GM20000 (cell line): Measurements from ENCODE around the gene ANKRD11.
A peak's percentile ranks its signal among the peaks of the same experiment; 100 is the strongest.

ENCODE experiments used
- DNase-seq: peaks from one replicate; pipeline ENCODE4 v3.0.0; 2012; ENCODE audit warnings: low spot score
- TF ChIP-seq, protein P1 (sequence below): IDR thresholded peaks from 2 replicates; pipeline ENCODE4 v1.5.1; 2012; ENCODE audit warnings: mild to moderate bottlenecking, control low read depth; ENCODE audit errors: extremely low read depth, missing control alignments

Gene ANKRD11

GRCh38 chr16:89493776-89494175 is 3.4 kb upstream of the ANKRD11 start:
- TF ChIP-seq, protein P1, sequence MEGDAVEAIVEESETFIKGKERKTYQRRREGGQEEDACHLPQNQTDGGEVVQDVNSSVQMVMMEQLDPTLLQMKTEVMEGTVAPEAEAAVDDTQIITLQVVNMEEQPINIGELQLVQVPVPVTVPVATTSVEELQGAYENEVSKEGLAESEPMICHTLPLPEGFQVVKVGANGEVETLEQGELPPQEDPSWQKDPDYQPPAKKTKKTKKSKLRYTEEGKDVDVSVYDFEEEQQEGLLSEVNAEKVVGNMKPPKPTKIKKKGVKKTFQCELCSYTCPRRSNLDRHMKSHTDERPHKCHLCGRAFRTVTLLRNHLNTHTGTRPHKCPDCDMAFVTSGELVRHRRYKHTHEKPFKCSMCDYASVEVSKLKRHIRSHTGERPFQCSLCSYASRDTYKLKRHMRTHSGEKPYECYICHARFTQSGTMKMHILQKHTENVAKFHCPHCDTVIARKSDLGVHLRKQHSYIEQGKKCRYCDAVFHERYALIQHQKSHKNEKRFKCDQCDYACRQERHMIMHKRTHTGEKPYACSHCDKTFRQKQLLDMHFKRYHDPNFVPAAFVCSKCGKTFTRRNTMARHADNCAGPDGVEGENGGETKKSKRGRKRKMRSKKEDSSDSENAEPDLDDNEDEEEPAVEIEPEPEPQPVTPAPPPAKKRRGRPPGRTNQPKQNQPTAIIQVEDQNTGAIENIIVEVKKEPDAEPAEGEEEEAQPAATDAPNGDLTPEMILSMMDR: no peak
- DNase-seq: no peak

GRCh38 chr16:89491974-89492687 is 1.8 kb upstream of the ANKRD11 start:
- no peak for DNase-seq
- TF ChIP-seq, protein P1: no peak

- TF ChIP-seq, protein P1: no peak
- no peak for DNase-seq
Measured at GRCh38 chr16:89491238-89491869, 993 bp upstream of the ANKRD11 start.

DNA sequence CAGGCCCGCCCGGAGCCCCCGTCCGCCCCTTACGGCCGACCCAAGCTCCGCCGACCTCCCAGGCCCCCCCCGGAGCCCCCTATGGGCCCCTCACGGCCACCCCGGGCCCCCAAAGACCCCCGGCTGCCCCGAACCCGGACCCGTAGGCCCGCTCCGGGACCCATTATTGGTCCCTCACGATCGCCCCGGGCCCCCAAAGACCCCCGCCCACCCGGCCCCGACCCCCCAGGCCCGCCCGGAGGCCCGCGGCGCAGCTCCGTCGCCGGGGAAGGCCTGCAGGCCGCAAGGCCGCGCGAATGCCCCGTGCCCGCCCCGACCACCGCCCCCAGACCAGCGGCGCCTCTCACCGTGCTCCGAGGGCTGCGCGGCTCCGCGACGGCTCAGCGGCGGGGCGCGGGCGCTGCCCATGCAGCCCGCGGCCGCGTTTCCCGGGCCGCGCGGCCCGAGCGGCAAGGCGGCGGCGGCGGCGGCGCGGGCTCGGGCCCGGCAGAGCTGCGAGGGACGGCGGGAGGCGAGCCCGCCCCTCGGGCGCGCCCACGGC is 393 bp downstream of the ANKRD11 start:
- DNase-seq: no peak
- TF ChIP-seq, protein P1: no peak

GRCh38 chr16:89489040-89489897 is 1.1 kb downstream of the ANKRD11 start:
- peak; percentile 79 for DNase-seq
- TF ChIP-seq, protein P1: no peak

DNA sequence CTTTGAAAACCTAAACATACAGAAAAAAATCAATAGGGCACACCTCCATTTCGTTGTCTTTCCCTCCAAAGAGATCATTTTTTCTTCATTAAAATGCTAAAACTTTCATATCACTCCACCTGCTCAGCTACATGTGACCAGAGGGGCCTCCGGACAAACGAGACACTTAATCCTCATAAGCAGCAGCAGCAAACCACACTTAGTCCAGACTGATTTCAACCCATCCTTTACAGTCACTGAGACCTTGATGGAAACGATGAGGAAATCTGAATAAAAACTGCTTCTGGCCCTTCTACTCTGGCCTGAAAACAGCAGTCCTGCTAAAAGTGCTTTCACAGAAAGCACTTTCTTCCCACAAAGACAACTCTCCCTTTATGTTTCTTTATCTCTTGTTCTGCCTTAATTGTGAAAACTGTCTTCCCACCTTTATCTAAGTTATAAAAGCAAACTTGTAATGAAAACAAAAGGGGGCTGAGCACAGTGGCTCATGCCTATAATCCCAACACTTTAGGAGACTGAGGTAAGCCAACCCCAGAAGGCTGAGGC is 4.6 kb downstream of the ANKRD11 start:
- TF ChIP-seq, protein P1: no peak
- no peak for DNase-seq
